Activated naive CD4-positive, alpha-beta T cell treated with anti-CD3 and anti-CD28 coated beads, Interleukin-2, amount 50 U/mL, for 16 hours (primary cell): Measurements from ENCODE around the gene SSMEM1.
"Not testable (repeated sequence)": the region's sequence is repeated elsewhere in the genome, so short reads cannot be mapped to it uniquely, and the experiment has no call there.

Experiments
- DNase-seq: peaks from one replicate; pipeline ENCODE4 v3.0.0-alpha.2; 2020

Gene SSMEM1

GRCh38 chr7:130216025-130216424, 8.4 kb downstream of the SSMEM1 start:
- DNase-seq = no peak

- no peak for DNase-seq
Observed at GRCh38 chr7:130216750-130217149, 9.1 kb downstream of the SSMEM1 start.

GRCh38 chr7:130218806-130219620, 11.4 kb downstream of the SSMEM1 start:
- DNase-seq = no peak

GRCh38 chr7:130219871-130220270, 12.2 kb downstream of the SSMEM1 start:
- no peak for DNase-seq

- DNase-seq = no peak
Observed at GRCh38 chr7:130221746-130222145, 14.1 kb downstream of the SSMEM1 start.

GRCh38 chr7:130223646-130224045, 16.0 kb downstream of the SSMEM1 start:
- no peak for DNase-seq

- no peak for DNase-seq
Observed at GRCh38 chr7:130224210-130224609, 16.6 kb downstream of the SSMEM1 start.

- DNase-seq = not testable (repeated sequence)
Observed at GRCh38 chr7:130224923-130225322, 17.3 kb downstream of the SSMEM1 start.

- DNase-seq = no peak
Observed at GRCh38 chr7:130226333-130226732, 18.7 kb downstream of the SSMEM1 start.

GRCh38 chr7:130227883-130228575, 20.4 kb downstream of the SSMEM1 start:
- DNase-seq = no peak

GRCh38 chr7:130228840-130229502, 21.3 kb downstream of the SSMEM1 start:
- DNase-seq = no peak

GRCh38 chr7:130229981-130230380, 22.3 kb downstream of the SSMEM1 start:
- not testable (repeated sequence) for DNase-seq

GRCh38 chr7:130231792-130232191, 24.1 kb downstream of the SSMEM1 start:
- DNase-seq = no peak

GRCh38 chr7:130232209-130232608, 24.5 kb downstream of the SSMEM1 start:
- DNase-seq = no peak

- no peak for DNase-seq
Observed at GRCh38 chr7:130234078-130234477, 26.4 kb downstream of the SSMEM1 start.

GRCh38 chr7:130236361-130236760, 28.7 kb downstream of the SSMEM1 start:
- not testable (repeated sequence) for DNase-seq

- no peak for DNase-seq
Observed at GRCh38 chr7:130240240-130240639, 32.6 kb downstream of the SSMEM1 start.

GRCh38 chr7:130242198-130243014, 34.7 kb downstream of the SSMEM1 start:
- DNase-seq = peak; percentile 70

GRCh38 chr7:130243486-130243885, 35.8 kb downstream of the SSMEM1 start:
- not testable (repeated sequence) for DNase-seq

- DNase-seq = not testable (repeated sequence)
Observed at GRCh38 chr7:130246491-130246890, 38.8 kb downstream of the SSMEM1 start.

- not testable (repeated sequence) for DNase-seq
Observed at GRCh38 chr7:130248842-130249241, 41.2 kb downstream of the SSMEM1 start.

- DNase-seq = not testable (repeated sequence)
Observed at GRCh38 chr7:130249626-130250025, 42.0 kb downstream of the SSMEM1 start.

- no peak for DNase-seq
Observed at GRCh38 chr7:130254555-130254954, 46.9 kb downstream of the SSMEM1 start.
